HG02943 (cell line): Measurements from ENCODE around the gene SLC4A3.
"Not testable (repeated sequence)": the region's sequence is repeated elsewhere in the genome, so short reads cannot be mapped to it uniquely, and the experiment has no call there.

Experiments
- ATAC-seq: cut with Tn5 transposase; IDR thresholded peaks from one replicate; pipeline ENCODE4 v1.9.1; 2021; ENCODE audit warnings: mild to moderate bottlenecking, low read depth, moderate library complexity; ENCODE audit not compliant: unreplicated experiment

Gene SLC4A3

DNA sequence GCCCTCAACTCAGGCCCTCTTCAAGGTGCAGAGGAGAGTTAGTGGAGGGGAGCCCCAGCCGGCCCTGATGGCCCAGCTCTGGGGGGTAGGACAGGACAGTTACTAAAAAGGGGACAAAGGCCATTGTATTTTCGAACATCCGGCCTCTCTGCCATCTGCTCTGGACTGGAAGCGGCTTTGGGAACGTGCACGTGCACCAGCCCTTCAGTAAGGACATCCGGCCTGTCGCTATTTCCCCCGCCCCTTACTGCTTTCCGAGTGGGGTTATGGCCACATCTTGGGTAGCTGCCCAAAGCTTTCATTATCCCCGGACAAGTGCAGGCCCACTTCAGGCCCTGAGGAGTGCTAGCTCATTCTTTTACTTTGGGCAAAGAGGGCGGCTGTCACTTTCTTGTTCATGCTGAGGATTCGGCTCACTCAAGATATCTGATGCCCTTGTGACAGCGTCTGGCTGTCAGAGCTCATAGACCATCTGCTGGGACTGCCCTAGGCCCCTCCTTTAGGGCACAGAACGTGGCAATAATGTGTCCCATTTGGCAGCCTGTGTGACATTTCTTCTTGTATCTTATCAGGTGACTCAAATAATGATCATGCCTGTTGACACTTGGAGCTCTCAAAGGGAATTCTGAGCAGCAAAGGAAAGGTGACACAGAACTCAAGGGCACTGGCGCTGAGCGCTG is 17.5 kb downstream of the SLC4A3 start:
- ATAC-seq, result no peak

DNA sequence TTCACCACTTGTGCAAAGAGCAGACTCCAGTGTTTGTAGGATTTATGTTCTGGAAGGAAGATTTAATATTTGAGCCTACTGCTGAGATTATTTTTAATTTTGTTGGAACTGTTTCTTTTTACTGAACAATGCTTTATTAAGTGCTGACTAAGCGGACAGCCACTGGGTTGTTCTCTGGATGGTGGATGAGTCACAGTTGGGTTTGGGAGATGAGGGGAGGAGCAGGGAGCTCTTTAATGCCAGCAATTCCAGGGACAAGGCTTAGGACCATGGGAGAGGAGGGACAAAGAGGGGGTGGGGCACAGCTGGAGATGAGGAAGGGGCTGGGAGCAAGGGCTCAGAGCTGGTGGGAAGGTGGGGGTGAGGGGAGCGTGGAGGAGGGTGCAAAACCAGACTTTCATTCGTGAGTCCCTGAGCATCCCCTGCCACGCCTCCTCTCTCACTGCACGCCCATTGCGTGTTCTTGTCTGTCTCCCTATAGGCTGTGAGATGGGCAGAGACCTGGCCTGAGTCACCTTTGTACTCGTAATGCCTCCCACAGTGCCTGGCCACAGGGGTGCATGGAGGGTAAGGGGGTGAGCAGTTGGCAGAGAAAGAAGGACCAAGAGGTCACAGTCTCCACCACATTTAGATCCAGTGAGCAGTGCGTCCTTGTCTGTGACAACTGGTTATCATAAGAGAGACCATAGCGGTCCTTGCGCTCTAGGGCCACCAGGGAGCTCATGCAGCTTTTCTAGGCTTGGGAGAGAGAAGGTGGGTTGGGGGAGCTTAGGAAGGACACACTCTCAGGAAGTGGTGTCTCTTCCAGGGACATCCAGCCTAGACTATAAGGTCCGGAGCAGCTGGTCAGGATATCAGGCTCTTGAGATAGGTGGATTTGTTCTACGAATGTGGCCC is 18.4 kb downstream of the SLC4A3 start:
- ATAC-seq, result no peak

DNA sequence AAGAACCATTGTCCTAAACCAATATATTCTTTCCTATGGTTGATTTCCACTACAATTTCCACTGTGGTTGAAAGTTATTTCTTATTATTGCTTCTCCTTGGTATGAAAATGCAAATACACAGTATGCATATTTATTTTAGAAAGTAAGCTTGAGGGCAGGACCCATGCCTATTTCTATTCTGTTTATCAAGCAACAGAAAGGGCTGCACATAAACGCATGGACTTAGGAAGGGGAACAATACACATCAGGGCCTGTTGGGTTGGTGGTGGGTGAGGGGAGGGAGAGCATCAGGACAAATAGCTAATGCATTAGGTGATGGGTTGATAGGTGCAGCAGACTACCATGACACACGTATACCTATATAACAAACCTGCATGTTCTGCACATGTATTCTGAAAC is 20.7 kb downstream of the SLC4A3 start:
- no peak for ATAC-seq

DNA sequence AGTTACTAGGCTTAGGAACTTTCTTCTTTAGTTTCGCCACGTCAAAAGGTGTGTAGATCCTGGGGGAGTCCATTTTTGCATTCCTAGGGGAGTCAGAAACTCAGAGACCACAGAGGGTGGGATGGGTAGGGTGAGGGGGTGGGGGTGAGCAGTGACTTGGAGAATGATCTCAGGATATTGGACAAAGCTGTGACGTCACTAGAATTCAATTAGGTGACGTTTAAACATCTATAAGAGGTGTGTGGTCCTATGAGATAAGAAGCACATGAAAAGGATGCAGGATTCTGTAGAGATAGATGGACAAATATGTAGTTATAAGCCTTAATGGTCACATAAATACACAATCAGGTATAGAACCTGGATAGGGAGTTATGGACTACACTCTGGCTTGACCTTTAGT is 21.5 kb downstream of the SLC4A3 start:
- no peak for ATAC-seq

DNA sequence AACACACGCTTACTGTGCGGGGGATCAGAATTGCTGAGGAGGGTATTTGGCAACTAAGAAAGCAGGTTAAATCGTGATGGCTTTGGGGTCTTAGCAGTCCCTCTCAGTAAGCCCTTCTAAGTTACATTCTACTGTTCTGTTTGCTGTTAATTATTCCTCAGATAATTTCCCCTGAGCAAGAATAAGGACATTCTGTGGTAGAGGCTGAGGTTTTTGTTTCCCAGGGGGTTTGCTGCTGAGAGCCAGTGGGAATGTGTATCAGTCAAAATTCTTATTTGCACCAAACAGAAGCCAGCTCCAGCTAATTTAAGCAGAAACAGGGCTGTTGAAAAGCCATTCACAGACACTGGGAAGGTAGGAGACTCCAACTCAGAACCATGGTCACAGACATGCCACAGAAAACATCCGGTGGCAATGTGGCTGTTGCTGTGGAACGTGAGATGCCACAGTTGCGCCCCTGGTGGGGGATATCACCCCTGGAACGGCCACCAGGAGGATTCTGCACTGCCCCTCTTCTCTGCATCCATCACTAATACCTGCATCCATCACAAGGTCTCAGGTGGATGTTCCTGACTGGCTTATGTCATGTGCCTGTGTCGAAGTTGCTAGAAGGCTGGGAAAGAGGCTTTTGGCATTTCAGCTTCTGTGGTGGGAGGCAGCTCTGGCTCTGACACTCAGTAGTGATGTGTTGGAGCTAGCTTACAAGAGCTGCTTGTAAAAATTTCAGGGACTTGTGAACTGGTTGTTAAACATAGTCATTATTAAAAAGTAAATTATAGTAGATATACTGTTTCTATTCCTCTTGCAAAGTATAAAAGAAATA is 23.2 kb downstream of the SLC4A3 start:
- no peak for ATAC-seq

DNA sequence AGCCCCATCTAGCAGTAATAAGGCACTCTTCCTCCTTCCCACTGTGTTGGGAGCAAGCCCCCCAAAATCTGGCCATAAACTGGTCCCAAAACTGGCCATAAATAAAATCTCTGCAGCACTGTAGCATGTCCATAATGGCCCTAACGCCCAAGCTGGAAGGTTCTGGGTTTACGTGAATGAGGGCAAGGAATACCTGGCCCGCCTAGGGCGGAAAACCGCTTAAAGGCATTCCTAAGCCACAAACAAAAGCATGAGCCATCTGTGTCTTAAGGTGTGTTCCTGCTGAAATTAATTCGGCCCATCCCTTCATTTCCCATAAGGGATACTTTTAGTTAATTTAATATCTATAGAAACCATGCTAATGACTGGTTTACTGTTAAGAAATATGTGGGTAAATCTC is 24.2 kb downstream of the SLC4A3 start:
- not testable (repeated sequence) for ATAC-seq

DNA sequence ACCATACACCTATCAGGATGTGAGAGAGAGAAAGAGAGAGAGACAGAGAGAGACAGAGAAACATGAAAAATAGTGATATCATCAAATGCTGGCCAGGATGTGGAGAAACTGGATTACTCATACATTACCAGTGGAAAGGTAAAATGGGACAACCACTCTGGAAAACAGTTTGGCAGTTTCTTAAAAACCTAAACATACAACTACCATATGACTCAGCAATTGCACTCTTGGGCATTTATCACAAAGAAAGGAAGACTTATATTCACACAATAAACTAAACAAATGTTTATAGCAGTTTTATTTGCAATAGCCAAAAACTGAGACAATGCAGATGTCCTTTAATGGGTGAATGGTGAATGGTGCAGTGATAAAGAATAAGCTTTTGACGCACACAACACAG is 29.1 kb downstream of the SLC4A3 start:
- ATAC-seq, result no peak

DNA sequence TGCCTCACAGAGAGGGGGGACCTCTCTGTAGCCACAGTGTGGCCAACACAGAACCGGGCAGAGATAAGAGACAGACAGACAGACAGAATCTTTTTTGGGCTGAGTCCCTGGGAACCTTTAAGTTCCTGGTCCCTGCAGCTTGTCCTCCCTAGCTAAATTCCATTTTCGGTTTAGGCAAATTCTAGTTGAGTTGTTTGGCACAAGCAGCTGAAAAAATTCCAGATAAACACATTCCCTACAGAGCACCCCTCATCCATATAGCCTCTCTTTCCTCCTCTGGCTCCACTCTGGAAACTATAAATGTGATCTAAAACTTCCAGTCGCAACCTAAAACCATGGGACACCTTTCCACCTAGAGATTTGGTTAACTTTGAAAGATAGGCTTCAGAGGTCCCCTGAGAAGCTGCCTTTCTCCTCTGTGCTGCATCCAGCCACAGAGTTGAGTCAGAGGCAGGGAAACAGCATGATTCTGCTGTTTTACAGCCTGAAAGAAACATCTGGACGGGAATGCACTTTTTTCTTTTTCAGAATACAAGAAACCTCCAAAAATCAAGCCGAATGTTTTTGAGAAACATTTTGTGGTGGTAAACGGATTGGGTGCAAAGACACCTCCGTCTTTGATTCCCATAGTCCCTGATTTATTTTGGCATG is 30.9 kb downstream of the SLC4A3 start:
- no peak for ATAC-seq

DNA sequence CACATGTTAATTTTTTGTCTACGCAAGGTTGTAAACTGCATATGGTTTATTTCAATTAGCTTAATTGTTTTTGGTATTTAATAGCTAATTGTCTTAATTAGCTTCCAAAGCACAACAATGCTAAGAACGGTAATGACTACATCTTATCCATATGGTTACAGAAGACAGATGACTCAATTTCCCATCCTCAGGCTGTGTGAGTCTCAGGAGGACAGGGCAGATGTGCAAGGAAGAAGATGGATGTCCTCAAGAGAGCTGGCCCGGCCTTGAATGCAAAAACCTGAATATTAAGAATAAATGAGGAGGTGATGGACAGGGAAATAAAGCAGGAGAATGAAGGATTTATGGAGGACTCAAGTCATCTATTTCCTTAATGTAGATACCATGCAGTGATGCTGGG is 31.4 kb downstream of the SLC4A3 start:
- ATAC-seq, result no peak

DNA sequence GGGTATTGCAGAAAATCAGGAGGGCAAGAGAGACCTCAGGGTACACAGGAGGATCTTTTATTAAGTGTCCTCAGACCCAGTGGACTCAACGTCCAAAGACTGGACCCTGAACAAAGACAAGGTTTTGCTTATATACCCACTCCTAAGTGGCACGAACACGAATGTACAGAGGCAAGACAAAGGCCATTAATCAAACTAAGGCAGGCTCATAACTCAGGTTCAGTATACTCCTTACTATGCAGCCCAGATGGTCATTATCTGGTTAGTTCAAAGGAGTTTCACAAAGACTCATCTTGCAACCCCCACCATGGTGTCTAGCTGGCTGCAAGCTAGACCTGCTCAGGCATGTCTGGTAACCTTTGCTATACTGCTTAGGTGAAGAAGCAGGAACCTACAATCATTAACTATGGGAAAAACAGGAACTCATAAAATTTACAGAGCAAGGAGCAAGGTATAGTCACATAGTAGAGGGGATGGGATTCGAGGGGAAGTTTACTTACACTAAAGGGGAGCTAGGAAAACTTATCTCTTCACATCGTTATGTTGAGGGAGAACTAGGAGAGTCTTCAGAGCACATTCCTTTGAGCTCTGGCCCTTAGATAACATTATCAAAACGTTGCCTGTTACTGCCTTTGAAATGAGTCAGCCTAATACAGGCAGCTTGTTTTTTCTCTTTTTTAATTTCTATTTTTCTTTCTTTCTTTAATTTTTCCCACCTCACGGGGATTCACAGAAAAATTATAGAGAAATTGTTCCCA is 33.9 kb downstream of the SLC4A3 start:
- ATAC-seq, result peak; percentile 90

DNA sequence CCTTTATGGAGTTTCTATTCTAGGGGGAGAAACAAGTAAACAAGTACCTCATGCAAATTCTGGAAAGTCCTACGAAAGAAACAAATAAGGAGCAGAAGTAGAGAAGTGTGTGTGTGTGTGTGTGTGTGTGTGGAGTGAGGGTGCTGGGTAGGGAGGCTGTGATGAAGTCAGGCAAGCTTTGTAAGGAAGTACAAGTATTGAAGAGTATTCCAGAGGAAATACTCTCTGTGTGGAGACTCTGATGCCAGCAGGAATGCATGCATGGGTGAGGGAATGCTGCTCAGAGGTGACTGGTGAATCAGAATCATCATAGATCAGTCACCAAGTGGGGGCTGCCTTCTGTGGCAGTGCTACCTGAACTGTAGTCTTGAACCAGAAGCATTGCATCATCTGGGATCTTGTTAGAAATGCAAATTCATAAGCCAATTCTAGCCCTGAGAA is 34.5 kb downstream of the SLC4A3 start:
- ATAC-seq, result no peak

DNA sequence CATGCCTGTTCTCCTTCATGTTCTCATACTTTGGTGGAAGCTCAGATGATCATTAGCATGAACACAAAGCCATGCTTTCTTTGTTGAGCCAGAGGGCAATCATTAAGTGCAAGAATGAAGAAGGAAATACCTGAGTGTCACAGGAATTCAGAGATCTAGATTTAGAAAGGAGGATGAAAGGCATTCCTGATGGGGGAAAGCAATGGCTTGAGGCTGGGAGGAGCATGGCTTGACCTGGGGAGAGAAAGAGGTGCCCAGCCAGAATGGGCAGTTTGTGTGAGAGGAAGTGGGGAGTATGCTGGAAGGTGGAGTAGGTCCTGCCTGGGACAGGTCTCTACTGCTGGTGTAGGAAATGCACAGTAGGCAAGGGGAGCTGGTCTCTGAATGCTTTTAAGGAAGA is 35.1 kb downstream of the SLC4A3 start:
- ATAC-seq, result no peak

DNA sequence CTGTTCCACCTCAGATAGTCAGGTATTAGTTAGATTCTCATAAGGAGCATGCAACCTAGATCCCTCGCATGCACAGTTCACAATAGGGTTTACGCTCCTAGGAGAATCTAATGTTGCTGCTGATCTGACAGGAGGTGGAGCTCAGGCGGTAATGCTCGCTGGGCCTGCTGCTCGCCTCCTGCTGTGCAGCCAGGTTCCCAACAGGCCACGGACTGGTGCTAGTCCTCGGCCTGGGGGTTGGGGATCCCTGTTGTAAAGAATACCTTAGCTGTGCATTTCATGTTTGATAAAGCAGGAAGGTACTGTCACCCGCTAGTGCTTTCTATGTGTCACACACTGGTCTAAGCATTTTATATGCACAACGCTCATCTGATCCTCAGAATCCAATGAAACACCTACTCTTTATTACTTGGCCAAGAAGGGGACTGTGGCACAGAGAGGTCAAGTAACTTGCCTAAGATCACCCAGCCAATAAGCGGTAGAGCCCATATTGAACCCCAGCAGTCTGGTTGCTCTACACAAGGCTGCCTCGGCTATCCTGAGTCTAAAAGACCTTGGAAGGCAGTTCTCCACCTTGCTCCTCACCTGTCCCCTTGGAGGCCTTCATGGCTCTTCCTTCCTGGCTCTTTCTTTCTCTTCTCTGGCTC is 35.8 kb downstream of the SLC4A3 start:
- ATAC-seq, result no peak

DNA sequence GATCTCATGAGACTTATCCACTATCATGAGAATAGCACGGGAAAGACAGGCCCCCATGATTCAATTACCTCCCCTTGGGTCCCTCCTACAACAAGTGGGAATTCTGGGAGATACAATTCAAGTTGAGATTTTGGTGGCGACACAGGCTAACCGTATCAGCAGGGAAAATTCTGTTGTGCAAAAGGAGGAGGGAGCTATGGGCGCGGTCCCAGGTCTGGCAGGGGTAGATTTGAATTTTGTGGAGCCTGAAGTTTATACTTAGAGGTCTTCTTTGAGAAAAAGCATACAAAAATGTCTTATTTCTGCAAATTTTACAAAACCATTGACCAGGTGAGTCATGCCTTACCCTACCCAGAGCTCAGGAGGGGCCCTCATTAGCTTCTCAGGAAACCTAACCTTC is 36.6 kb downstream of the SLC4A3 start:
- no peak for ATAC-seq

DNA sequence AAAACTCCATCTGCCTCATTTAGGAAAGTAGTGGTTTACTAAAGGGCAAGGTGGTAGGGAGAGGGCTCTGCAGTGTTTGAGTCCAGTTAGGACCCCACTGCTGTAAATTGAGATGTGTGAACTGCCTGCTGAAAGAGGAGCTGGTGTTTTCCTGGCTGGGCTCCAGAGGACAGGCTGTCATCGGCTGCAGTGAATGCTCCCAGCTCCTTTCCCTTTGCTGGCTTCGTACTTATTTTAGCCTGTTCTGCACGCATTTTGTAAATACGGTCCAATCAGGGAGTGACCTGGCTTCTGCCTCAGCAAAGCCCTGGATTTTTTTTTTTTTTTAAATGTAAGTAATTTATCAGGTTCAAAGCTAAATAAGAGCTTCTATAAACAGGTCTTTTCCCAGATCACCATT is 37.5 kb downstream of the SLC4A3 start:
- no peak for ATAC-seq

DNA sequence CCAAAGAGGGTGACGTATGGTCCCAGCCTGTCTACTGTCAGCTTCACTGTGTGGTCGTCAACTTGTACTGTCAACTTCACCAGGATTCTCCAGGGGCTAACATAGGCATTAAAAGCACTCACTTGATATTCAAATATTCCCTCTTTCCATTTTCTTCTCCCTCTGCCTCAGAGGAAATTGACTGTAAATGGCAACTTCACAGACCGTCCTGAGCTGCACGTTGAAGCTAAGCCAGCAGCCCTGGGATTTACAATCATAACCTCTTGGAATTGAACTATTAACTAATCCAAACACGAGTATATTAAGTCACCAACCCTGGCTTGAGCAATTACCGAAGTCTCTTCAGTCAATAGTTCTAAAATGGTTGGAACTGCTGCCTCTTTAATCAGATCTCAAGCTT is 38.5 kb downstream of the SLC4A3 start:
- no peak for ATAC-seq

DNA sequence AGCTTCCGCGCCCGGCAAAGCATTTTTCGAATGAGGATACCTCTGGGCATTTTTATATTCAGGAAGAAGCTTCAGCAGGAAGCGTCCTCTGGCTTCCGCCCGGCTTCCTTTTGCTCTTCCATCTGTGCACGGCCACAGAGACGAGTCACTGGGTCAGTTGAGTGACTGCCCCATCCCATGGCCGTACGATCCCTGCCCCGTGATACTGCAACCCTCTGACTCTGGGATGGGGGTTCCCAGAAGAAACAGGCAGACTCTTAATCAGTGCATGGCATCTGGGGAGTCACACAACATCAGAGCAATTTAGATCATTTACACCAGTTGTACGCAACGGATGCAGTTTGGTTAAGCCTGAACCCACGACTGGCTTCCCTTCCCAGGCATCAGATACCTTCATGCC is 40.9 kb downstream of the SLC4A3 start:
- ATAC-seq, result no peak

DNA sequence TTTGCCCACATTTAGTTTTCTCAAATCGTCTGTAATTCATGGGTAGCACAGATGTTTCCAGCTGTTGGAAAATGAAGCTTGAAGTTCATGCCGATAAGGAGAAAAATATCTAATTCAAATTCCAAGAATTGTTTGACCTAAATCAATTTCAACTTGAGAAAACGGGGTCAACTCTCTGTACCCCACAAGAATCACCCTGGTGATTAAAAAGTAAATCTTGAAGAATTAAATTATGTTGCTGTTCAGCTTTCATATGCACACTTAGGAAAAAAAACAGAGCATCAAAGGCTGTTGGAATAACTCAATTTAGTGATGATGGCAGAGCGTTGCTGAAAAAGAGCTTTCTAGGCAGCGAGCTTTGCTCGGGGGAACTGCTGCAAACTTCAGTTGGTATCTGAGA is 43.0 kb downstream of the SLC4A3 start:
- ATAC-seq, result no peak

DNA sequence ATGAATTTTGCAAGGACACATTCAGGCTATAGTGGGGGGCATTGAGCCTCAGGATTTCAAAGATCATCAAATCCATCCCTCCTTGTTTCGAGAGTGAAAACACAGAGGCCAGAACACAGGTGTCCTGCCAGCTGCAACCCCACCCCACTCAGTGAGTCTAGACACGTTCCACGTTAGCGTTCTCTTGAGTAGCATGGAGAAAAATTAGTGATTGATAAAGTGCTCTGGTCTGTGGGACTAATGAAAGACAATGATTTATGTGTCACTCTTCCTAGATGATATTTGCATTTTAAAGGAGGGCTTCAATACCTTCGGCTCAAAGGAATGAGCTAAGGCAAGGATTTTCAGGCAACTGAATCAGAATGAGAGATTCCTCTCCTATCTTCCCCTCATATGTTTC is 43.8 kb downstream of the SLC4A3 start:
- no peak for ATAC-seq
